NCI-H524 treated with DMSO at 0.1 percent for 48 hours (cell line): ENCODE measurements around the gene RGS10.
"Not testable (repeated sequence)": the region's sequence is repeated elsewhere in the genome, so short reads cannot be mapped to it uniquely, and the experiment has no call there.

ENCODE experiments used
- DNase-seq: peaks from one replicate; lab custom pipeline; 2025; lab: John Stamatoyannopoulos, UW

Gene RGS10

GRCh38 chr10:119468542-119469324 lies 73.8 kb downstream of the RGS10 start:
- DNase-seq, result no peak

DNA sequence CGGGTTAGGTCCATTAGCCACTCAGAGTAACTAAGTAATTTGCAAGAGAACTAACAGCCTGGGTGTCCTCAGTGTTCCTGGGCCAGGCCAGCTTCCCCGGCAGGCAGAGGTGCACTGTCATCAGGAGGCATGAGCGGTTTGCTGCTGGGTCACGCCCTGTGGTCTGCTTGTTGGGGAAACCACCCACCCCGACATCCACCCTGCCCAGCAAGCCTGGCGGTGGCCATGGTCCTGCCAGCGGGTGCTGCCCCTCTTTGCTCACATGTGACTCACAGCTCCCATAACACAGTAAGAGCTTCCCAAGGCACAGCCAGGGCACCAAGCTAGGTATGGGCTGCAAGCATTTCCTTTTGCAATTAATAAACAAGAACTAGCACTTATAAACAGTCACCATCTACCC lies 75.9 kb downstream of the RGS10 start:
- DNase-seq, result no peak

DNA sequence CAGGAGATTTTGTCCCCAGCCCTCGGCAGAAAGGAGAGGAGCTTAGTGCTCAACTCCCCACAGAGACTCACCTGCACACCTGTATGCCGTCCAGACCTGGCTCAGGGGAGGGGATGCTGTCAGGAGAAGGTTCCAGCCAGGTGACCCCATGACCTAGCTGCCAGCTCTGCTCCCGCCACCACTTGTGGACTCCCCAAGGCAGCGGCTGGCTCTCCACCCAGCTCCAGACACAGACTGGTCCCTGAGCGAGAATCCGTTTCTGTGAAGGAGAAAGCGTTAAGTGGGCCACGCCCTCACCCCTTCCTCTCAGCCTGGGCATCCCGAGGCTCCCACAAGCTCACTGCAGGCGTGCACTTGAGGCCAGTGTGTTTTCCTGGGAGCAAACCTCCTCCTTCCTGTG lies 76.4 kb downstream of the RGS10 start:
- no peak for DNase-seq

DNA sequence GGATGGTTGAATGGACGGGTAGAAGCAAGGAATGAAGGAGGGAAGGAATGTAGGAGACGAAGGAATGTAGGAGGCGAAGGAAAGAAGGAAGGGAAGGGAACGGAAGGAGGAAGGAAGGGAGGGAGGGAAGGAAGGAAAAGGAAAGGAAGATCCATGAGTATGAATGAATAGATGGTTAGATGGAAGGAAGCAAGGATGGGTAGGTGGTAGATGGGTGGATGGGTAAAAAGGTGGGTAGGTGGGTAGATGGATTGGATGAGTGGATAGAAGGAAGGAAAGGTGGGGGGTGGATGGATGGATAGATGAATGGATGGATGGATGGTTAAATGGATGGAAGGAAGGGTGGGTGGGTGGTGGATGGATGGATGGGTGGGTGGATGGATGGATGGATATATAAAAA lies 77.4 kb downstream of the RGS10 start:
- DNase-seq, result no peak

- DNase-seq, result not testable (repeated sequence)
Measured at GRCh38 chr10:119463195-119463594, 79.3 kb downstream of the RGS10 start.

DNA sequence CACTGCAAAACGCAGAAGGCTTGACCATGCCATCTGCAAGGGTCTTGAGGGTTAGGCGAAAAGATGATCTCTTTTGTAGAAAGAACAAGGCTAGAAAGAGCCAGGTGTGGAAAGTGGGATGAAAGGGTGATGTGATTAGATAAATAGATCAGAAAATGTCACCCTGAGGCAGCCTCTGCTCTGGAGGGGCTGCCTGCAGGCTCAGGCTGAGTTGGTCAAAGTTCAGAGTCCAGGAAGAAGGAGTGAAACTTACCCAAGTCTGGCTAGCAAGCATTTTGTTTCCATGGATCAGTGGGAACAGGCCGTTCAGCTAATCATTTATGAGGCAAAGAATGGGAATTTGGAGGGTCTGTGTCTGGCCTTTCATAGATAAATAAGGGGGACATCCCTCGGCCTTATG lies 79.7 kb downstream of the RGS10 start:
- DNase-seq, result no peak

DNA sequence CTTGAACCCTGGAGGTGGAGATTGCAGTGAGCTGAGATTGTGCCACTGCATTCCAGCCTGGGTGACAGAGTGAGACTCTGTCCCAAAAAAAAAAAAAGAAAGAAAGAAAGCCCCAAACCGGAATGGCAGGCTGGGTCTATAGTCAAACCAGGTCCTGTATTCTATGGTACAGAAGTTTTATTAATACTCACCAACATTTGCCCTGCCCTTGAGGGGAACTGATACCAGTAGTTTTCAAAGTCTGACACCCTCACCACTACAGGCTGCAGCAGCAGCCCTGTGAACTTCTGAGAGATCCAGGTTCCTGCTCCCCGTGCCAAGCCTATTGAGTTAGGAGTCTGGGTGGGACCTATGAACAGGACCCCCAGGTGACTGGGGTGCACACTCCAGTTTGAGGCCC lies 80.6 kb downstream of the RGS10 start:
- no peak for DNase-seq

- DNase-seq, result no peak
Measured at GRCh38 chr10:119461380-119461779, 81.1 kb downstream of the RGS10 start.

DNA sequence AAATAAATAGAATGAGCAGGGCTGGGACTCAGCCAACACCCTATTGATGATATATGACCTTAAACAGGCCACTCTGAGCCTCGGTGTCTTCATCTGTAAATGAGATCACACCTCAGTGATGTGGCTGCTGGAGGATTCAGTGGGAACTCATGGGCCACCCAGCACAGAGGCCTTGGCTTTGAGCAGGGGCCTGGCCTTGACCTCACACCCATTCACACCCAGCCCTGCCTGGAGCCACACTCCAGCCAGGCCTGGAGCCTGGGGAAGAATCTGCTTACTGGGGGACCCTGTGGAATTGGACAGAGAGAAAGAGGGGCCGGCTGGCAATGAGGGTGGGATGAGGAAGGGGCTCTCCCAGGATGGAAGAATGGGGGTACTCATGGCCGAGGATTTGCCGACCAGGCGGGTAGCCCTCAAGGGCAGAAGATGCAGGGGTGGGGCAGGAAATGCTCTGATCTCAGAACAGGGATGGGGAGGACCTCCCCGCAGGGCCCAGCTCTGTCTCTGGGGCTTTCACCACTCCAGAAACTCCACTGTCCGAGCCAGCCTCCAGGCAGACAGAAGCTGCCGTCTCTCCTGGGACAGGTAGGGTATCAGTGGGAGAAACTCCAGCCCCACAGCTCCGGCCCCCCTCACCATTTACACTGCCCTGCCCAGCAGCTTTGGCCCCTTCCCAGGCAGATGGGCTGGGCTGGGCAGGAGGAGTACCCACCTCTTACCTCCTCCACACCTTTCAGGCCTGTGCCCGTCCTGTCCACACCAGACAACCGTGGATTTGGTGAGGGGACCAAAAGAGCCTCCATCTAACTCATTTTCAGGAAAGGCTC lies 81.9 kb downstream of the RGS10 start:
- no peak for DNase-seq

DNA sequence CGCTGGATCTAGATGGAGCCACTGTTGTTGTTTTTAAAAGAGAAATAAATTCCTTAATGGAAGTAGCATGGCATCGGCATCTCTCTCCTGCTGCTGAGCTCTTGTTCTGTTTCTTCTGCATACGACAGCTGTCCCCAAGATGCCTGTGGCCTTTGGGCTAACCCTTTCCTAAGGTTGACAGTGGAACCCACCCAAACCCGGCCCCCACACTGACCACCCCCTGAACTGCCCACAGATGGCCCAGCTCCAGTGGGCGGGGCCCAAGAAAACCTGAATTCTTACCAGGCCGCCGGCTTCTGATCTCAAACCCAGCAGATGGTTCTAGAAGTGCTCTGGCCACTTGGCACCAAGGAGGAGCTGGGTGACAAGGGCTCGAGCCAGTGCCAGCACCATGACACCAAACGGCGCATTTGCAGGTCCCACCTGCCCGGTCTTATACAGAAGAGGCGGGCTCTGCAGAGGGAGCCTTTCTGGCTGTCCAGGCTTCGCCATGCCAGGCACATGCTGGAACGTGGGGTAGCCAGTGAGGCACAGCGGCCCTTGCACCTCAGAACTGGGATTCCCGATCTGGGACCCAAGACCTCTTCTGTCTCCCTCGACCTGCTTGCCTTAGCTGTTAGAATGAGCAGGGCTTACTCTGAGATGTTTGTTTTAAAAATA lies 82.7 kb downstream of the RGS10 start:
- no peak for DNase-seq

DNA sequence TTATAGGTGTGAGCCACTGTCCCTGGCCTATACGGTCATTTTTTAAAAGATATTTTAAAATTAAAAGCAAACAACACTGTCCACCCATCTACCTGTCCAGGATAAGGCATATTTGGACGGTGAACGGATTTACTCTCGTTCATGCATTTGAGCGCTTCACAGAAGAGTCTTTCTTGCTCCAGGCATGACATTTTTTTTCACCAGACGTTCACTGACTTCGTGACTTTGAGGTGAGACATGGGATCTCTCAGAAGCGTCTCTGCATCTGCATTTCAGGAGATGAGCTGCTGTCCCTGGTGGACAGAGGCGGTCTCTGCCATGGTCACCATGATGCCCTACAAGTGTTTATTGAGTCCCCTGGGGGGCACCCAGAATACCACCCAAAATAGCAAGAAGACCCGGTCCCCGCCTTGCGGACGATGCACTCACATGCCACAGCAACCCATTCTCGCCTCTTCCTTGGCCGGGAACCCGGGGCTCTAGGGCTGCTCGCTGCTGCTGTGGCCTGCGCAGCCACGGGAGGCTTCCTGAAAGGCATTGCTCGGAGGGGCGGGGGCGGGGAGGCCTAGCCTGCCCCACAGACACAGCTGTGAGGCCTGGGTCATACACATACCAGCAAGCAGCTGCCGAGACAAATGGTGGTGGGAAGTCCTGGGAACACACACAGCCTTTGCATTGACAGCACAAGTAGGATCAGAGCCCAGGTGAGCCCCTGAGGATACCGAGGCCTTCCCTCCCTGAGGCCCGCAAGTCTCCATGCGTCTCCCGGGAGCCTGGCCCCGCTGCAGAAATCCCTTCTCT lies 84.4 kb downstream of the RGS10 start:
- no peak for DNase-seq

GRCh38 chr10:119456435-119456810 lies 86.1 kb downstream of the RGS10 start:
- DNase-seq, result no peak

- DNase-seq, result no peak
Measured at GRCh38 chr10:119455609-119456434, 86.7 kb downstream of the RGS10 start.

DNA sequence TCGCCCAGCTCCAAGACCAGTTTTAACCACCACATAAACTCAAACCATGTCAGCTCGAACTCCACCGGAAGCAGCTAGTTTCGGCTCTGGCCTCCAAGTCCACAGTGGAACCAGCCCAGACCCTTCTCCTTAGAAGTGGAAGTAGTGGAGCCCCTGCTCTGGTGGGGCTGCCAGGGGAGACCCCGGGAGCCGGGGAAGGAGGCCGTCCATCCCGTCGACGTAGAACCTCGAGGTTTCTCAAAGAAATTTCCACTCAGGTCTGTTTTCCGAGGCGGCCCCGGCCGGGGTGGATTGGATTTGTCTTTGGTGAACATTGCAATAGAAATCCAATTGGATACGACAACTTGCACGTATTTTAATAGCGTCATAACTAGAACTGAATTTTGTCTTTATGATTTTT lies 87.5 kb downstream of the RGS10 start:
- no peak for DNase-seq

- DNase-seq, result no peak
Measured at GRCh38 chr10:119454316-119454715, 88.2 kb downstream of the RGS10 start.

- DNase-seq, result no peak
Measured at GRCh38 chr10:119453313-119453712, 89.2 kb downstream of the RGS10 start.

GRCh38 chr10:119452396-119452795 lies 90.1 kb downstream of the RGS10 start:
- DNase-seq, result no peak

GRCh38 chr10:119451300-119451896 lies 91.1 kb downstream of the RGS10 start:
- no peak for DNase-seq

DNA sequence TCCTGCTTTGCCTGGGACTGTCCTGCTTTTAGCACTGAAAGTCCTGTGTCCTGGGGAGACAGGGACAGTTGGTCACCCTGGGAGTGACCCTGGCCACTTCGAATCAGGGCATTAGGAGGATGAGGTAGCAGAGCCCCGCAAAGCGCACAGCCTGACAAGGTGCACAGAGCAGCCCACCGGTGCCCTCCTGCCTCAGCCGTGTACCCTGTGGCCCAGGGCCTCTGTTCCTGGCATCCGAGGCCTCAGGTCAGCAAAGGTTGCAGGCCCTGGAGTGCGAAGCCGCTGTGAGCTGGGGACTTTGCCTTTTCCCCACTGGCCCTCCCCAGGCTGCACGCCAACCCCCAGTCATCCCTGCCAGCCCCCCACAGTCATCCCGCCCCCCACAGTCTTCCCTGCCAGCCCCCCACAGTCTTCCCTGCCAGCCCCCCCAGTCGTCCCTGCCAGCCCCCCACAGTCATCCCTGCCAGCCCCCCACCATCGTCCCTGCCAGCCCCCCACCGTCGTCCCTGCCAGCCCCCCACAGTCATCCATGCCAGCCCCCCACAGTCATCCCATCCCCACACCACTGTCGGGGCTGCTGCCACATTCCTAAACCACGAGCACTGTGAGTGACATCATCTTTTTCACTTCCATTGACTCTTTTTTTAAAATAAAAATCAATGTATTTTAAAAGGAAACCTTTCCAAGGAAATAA lies 91.8 kb downstream of the RGS10 start:
- no peak for DNase-seq
